MV-4-11 (cell line): ENCODE measurements around the gene SPOUT1.

Source experiments
- DNase-seq: peaks from one replicate; lab custom pipeline; 2025; lab: John Stamatoyannopoulos, UW

Gene SPOUT1

DNA sequence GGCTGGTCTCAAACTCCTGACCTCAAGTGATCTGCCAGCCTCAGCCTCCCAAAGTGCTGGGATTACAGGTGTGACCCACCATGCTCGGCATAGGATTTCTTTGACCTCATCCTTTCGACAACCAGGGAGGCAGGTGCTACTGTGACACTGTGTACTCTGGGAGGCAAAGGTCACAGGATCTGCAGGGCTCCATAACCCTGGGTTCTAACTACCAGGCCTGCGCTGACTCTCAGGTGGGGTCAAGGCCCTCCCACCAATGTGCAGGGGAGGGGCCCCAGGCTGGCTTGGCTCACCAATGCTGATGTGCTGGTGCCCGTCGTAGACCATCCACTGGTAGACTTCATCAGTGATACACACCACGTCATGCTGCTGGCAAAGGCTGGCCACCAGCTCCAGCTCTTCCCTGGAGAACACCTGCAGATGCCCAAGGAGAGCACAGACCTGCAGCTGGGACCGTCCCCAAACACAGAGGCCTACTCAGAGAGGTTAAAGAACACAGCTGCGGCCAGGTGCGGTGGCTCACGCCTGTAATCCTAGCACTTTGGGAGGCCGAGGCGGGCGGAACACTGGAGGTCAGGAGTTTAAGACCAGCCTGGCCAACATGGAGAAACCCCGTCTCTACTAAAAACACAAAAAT, 7.0 kb upstream of the SPOUT1 start:
- no peak for DNase-seq

DNA sequence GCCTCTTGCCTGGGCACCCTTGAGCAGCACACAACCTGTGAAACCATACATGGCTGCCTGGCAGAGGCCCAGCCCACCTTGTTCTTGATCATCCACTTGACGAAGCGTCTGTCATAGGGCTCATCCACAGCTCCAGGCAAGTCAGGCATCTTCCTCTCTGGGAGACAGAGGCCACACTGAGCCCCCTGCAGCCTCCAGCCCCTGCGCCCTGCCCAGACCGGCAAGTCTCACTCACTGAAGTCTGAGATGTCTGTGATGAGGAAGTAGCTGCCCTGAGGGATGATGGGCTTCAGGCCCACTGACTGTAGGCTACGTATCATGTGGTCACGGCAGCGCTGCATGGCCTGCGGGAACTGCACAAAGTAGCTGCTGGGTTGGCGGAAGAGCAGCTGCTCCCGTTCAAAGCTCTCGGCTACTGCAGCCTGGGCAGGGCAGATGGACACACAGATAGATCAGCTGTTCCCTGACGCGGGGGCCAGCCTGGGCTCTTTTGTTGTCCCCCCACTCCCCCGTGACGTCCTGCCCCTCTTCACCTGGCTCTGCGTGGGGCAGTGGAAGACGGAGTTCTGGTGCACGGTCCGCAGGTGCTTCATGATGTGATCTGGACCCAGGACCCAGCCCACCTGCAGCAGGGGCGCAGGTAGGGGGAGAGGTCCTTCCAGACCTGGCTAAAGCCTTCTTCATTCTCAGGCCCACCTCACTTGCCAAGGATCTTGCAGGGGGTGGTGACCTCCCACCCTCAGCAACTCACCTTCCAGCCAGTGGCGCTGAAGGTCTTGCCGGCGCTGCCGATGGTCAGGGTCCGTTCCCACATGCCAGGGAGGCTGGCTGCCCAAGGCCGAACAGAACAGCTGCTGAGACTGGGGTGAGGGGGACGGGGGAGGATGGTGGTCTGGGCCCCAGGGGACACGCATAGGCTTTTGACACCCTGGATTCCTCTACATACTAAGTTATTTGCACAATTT, 5.9 kb upstream of the SPOUT1 start:
- peak; percentile 15 for DNase-seq

DNA sequence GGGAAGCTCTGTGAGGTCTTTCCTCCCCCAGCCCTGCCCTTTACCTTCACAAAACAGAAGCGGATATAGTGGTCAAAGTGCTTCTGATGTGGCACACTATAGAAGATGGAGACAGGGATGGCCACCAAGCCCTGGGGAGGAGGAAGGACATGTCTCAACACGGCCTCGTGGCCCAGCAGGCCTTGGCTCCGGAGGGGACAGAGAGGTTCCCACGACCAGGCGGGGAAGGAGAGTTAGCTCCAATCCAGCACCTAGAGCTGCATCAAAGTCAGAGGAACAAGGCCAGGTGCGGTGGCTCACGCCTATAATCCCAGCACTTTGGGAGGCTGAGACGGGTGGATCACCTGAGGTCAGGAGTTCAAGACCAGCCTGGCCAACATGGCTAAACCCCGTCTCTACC, 4.1 kb upstream of the SPOUT1 start:
- DNase-seq: no peak

DNA sequence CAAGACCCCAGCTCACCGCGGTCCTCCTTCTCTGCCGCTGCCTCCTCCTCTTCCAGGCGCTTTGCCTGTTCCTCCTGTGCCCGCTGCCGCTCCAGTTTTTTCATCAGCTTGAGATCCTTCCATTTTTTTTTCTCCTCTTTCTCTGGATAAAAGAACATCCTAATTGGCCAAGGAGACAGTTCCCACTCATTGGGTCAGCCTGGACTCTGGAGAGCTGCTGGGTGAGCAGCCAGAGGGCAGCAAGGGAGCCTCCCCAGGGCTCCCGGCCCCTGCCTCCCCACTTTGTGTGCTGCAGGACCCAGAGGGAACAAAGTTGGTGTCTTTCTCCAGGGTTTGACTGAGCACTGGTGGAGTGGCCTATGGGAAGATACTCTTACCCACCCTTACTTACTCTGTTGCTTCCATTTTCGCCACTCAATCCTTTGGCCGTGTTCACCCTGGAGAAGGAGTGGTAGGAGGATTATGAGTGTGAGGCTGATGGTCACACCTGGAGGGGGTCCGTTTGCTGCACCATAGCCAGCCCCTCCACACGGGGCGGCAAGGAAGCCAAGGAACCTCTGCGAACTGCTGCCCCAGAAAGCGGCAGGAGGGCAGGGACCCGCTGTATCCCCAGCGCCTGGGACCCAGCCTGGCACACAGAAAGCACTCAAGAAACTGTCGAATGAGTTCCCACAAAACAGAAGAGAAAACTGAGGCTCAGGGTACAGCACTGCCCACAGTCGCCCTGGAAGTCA, 708 bp downstream of the SPOUT1 start:
- DNase-seq: no peak

DNA sequence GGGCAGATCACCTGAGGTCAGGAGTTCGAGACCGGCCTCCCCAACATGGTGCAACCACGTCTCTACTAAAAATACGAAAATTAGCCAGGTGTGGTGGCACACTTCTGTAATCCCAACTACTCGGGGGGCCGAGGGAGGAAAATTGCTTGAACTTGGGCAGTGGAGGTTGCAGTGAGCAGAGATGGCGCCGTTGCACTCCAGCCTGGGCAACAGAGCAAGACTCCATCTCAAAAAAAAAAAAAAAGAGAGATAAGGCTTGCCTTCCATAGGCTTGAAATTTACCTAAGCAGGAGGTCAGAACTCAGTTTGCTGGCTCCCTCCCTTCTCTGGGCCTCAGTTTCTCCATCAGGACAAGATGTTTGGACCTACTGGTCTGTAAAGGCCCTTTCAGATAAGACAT, 1.3 kb downstream of the SPOUT1 start:
- DNase-seq: no peak

DNA sequence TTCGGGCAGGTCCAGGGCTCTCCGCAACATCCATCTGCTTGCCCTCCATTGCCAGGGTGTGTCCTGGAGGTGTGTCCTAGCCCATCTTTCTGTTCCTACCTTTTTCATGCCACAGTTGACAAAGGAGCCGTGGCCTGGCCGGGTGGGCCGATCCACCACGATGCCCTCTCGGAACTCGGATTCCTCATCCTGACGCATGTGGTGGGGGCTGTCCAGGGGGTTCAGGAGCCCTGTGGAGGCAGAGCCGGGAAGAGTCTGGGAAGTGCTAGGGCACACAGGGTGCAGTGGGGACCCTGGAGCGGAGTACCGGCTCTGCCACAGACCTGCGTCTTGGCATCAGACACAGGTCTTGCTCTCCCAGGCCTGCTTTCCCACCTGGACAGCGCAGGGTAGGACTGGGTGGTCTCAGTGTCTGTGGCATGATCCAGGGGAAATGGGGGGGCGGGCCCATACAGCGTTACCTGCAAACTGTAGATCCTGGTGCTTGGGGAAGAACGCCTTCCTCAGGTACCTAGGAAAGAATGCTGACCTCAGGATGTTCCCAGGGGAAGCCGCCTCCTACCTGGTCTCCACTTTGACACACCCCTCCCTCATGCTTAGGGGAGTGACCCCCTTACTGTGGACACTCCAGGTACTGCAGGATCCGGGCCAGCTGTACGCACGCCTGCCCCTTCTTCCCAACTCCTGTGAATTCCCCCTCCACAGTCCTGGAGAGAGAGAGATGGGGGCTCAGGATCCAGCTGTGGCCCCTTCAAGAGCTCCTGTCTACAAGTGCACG, 3.5 kb downstream of the SPOUT1 start:
- DNase-seq: no peak

DNA sequence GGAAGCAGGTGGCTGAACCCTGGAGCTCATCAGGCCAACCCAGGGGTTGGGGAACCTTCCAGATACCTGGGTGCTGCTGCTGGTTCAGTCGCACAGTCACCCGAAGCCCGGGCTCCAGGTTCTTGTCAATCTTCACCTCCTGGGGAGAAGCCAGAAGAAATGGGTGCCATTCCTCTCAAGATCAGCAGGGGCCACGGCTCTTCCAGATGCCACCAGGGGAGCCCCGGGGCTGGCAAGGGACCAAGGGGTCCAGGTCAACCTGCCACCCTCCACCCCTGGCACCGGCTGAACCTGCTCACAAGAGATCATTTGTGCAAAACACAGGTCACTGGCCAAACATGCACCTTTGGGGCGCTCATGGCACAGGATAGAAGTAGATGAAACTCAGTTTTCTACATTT, 4.7 kb downstream of the SPOUT1 start:
- DNase-seq: no peak

DNA sequence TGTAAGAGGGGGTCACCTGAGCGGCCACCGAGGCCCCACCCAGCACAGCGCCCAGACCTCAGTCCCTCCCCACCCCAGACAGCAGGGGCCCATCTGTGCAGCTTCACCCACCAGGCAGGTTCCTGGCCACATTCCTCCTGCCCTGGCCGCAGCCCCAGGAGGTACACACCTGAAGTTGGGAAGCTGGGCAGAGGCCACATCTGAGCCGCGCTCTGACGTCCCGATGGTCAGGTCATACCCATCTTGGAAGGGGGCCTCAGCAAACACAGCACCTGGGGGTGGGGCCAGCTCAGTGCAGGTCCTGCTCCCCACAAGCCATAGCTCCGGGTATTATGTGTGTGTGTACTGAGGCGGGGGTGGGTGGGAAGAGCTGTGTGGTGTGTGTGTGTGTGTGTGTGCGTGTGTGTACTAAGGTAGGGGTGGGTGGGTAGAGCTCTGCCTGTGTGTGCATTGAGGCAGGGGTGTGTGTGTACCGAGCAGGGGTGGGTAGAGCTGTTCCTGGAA, 5.6 kb downstream of the SPOUT1 start:
- DNase-seq: no peak

DNA sequence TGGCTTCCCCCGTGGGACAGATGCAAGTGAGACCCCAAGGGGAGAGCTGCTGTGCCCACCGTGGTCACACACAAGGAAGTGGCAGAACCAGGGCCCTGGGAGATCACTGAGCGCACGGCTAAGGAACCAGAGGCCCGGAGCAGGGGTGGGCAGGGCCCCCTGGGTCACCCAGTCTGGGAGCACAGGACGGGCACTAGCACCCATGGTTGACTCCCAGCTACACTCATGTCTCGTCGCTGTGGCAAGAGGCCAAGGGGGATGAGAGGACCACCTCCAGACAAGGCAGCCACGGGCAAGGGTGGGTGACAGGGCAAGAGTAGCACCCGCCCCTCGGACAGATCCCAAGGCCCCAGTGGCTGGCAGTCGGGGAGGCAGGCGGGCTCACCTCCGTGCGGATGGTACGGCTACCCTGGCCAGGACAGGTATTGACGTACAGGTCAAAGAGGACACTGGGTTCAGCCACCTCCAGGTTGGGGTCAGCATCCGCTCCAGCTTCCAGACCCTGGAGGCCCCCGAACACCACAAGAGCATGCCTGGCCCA, 6.2 kb downstream of the SPOUT1 start:
- DNase-seq: no peak

DNA sequence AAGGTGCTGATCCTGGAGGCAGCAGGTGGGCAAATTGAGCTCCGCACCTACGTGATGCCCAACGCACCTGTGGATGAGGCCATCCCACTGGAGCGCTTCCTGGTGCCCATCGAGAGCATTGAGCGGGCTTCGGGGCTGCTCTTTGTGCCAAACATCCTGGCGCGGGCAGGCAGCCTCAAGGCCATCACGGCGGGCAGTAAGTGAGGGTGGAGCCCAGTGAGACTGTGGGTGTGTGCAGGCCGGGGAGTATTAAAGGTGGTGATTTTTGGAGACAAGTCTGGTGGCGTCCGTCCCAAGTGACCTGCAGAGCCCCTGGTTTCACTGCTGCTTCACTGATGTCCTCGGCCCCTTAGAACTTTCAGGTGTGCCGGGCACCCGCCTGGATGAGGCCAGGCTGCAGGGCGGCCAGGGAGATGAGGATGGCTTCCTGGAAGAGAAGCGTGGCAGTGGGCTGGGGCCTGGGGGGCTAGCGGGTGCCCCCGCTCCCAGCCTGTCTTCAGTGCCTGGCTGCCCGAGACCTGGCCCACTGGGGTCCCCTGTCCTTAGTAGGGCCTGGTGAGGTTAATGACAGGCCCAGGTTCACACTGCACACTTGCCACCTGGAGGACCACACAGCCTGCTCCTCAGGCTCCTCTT, 7.1 kb downstream of the SPOUT1 start:
- no peak for DNase-seq

DNA sequence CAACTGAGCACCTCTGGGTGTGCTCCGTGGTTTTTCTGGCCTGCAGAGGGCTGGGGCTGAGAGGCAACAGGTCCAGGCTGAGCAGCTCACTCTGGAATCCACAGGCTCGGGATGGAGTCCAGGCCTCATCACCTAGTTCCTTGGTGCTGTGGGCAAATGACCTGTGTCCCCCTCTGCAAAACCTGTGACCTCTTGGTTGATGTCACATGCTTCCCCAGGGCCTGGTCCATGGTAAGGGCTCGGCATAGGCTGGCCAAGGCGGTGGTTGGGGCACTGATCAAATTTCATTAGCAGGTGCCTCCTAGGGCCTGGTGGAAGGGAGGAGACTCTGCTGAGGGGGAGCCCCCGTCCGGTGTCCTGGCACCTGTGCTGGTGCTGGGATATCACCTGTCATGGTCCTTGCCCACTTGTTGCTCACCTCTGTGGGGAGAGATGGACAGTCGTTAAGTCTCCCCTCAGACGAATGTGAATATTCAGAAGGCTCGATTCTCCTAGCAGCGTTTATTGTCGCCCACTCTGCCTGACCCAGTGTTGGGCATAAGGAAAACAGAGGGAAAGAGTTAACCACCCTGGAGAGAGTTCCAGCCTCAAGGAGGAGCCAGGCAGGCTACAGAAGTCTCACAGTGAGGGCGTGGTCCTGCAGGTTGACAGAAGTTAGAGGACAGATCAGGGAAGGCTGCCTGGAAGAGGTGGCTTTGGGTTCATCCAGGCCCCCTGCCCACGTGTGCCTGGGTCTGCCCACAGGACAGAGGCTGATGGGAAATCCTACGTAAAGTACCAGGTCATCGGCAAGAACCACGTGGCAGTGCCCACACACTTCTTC, 7.8 kb downstream of the SPOUT1 start:
- no peak for DNase-seq

DNA sequence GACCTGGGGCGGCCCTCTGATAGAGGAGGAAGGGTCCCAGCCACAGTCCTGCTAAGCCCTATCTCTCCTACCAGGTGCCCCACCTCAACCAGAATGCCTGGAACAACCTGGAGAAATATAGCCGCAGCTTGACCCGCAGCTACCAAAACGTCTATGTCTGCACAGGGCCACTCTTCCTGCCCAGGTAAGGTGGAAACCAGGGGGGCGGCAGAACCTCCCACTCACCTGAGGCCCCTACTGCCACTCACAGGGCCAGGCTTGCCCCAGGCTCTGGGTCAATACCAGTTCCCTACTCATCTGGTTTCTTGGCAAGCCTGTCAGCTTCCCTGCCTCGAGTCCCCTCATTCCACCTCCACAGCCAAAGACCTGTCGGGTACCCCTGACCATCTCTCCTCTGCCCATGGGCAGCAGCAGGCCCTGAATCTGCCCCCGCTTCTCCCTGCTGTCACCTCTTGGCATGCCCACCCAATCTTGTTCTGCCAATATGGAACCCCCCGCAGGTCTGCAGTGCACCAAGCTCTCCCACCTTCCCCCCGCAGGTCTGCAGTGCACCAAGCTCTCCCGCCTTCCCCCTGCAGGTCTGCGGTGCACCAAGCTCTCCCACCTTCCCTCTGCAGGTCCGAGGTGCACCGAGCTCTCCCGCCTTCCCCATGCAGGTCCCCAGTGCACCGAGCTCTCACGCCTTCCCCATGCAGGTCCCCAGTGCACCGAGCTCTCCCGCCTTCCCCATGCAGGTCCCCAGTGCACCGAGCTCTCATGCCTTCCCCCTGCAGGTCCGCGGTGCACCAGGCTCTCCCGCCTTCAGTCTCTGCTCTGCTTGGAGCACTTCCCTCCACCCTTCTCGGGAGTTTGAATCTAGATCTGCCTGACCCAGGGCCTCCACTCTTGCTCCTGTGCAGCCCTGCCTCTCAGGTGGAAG, 8.7 kb downstream of the SPOUT1 start:
- DNase-seq: no peak

DNA sequence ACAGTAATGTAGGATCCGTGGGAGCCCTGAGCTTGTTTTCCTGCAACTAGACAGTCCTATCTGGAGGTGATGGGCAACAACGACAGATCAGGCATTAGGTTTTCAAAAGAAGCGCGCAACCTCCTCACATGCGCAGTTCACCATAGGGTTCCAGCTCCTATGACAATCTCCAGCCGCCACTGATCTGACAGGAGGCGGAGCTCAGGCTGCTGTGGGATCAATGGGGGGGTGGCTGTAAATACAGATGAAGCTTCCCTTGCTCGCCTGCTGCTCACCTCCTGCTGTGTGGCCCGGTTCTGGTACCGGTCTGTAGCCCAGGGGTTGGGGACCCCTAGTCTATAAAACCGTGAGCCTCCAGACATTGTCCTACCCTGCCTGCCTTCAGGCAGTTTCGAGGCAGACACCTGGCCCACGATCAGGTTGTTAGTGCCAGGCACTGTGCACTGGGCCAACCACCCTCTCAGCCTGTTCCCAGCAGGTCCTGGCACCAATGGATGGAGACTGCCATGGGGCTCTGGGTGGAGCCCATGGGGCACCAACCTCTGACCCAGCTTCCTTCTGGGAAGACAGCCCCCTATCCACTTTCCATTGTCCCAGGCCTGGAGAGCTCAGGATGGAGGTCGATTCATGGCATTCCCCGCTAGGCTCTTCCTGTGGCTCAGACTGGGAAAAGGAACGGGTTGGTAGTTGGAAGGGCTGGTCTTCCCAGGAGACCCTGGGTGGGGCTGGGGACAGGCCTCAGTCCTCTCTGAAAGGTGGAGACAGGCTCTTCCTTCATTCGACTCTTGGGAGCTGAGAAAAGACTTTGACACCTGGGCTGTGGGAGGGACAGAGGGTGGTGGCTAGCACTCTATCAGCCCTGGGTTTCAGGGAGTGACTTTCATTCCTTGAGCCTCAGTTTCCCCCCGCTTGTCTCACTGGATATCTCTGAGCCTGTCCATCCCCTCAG, 9.6 kb downstream of the SPOUT1 start:
- DNase-seq: no peak

DNA sequence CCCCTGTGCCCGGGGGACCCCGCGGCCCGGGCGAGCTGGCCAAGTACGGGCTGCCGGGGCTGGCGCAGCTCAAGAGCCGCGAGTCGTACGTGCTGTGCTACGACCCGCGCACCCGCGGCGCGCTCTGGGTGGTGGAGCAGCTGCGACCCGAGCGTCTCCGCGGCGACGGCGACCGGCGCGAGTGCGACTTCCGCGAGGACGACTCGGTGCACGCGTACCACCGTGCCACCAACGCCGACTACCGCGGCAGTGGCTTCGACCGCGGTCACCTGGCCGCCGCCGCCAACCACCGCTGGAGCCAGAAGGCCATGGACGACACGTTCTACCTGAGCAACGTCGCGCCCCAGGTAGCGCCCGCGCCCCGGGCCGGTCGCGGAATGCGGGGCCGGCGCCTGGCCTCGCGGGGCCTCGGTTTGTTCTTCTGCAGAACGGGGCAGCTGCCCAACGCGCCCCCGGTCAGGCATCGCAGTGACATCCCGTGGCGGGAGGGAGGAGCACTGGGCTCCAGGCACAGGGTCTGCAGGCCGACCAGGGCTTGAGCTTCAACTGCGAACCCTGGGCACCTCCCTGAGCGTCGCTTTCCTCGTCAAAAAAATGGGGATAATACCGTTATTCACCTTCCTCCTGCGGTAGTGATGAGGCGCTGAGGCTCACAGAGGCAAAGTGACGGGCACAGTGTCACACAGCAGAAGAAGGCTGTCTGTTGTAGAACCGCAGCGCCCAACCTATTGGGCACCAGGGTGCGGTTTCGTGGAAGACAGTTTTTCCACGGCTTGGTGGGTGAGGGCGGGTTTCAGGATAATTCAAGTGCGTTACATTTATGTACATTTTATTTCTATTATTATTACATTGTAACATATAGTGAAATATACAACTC, 10.5 kb downstream of the SPOUT1 start:
- DNase-seq: peak; percentile 7

DNA sequence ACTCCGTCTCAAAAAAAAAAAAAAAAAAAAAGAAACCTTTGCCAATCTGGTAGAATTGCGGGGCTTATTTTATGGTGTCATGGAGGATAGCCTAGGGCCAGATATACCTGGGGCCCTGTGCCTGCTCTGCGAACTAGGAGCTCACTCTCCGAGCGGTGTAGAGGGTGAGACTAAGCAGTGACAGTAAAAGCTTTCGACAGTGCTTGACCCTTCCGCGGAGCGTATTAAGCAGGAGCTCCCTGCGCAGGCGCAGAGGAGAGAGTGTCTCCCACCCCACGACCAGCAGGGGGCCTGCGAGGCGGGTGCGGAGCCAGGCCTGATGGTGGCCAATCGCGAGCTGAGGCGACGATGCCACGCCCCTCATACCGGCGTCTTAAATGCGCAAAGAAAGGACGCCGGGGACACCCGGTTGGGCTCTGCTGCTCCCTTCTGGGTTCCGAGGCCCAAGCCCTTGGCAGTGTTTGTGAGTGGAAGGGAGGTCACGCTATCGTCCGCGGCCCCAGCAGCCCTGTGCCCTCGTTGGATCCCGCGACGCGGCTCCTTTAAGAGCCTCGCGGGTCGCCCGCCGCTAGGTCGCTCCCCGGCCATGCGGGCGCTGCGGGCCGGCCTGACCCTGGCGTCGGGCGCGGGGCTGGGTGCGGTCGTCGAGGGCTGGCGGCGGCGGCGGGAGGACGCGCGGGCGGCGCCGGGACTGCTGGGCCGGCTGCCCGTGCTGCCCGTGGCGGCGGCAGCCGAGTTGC, 11.3 kb downstream of the SPOUT1 start, which contains the start of gene ENDOG:
Gene ENDOG, plus strand, starts transcription at position 402 of the 740 bp plus-strand sequence. Its CDS starts 185 bp downstream, at position 587.
- peak; percentile 97 for DNase-seq

DNA sequence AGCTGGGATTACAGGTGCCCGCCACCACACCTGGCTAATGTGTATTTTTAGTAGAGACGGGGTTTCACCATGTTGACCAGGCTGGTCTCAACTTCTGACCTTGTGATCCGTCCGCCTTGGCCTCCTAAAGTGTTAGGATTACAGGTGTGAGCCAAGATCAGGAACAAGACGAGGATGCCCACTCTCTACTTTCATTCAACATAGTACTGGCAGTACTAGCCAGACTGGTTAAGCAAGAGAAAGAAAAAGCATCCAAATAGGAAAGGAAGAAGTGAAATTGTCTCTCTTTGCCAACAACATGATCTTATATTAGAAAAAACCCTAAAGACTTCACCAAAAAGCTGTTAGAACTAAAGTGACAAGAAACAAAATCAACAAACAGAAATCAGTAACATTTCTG, 18.7 kb downstream of the SPOUT1 start:
- no peak for DNase-seq
